Stimulated activated naive B cell treated with anti-CD40 and anti-IgM and Interleukin-4, amounts not matched to agents 10 μg/mL and 1 μg/mL and 100 μg/mL, for 72 hours (primary cell): Measurements from ENCODE around the gene DNAH17.

Experiments
- ATAC-seq, 2 donors: fragments of 150-1000 bp; cut with Tn5 transposase; replicated peaks; 2 replicates each; pipeline ENCODE4 v1.10.0; 2021; ENCODE audit warnings: moderate library complexity in 1 of 2
- DNase-seq: peaks from one replicate; pipeline ENCODE4 v3.0.0; 2021
- H3K27ac Mint-ChIP-seq: one replicate; pipeline ENCODE4 v1.8.0; 2022; ENCODE audit warnings: mild to moderate bottlenecking, mixed read lengths
- H3K27me3 Mint-ChIP-seq, 2 donors: one replicate each; pipeline ENCODE4 v1.8.0; 2022; ENCODE audit warnings: mixed read lengths in 2 of 2
- H3K36me3 Mint-ChIP-seq, 2 donors: one replicate each; pipeline ENCODE4 v1.8.0; 2022; ENCODE audit warnings: mixed read lengths in 2 of 2, mild to moderate bottlenecking in 1 of 2
- H3K4me1 Mint-ChIP-seq, 2 donors: one replicate each; pipeline ENCODE4 v1.8.0; 2022; ENCODE audit warnings: mixed read lengths in 2 of 2, mild to moderate bottlenecking in 1 of 2
- H3K4me3 Mint-ChIP-seq, 2 donors: one replicate each; pipeline ENCODE4 v1.8.0; 2022; ENCODE audit warnings: mild to moderate bottlenecking in 2 of 2, mixed read lengths in 2 of 2, moderate library complexity in 1 of 2
- H3K9me3 Mint-ChIP-seq, 2 donors: one replicate each; pipeline ENCODE4 v1.8.0; 2022; ENCODE audit warnings: mixed read lengths in 2 of 2, mild to moderate bottlenecking in 1 of 2

Gene DNAH17

GRCh38 chr17:78415821-78416711, 161.1 kb downstream of the DNAH17 start:
- ATAC-seq = no peak
- Mint-ChIP-seq H3K9me3 (no peaks in the 10 kb centered on the region), H3K4me3 (no peak overlapping the region), H3K4me1 (peaks cover 17 to 44% of the 10 kb centered on the region in 2 donors), H3K27me3 (no peaks in the 10 kb centered on the region), H3K27ac (peak overlapping the region; percentile 20), H3K36me3 (peaks cover 36 to 55% of the 10 kb centered on the region in 2 donors)
- DNase-seq = no peak

- no peaks in the 10 kb centered on the region for H3K27me3 Mint-ChIP-seq
- H3K9me3 Mint-ChIP-seq = no peaks in the 10 kb centered on the region
- ATAC-seq (no peak), DNase-seq (no peak)
- peaks cover 31 to 46% of the 10 kb centered on the region in 2 donors for H3K36me3 Mint-ChIP-seq
- peak overlapping the region; percentile 37 for H3K27ac Mint-ChIP-seq
- H3K4me3 Mint-ChIP-seq = no peak overlapping the region
- H3K4me1 Mint-ChIP-seq = peaks cover 19 to 43% of the 10 kb centered on the region in 2 donors
These were observed 162.7 kb downstream of the DNAH17 start for GRCh38 chr17:78414178-78415162.

- H3K9me3 Mint-ChIP-seq = no peaks in the 10 kb centered on the region
- peaks cover 41 to 48% of the 10 kb centered on the region in 2 donors for H3K36me3 Mint-ChIP-seq
- DNase-seq (no peak), ATAC-seq (peak; percentile 38 to 51)
- H3K4me1 Mint-ChIP-seq = peaks cover 26 to 57% of the 10 kb centered on the region in 2 donors
- H3K27me3 Mint-ChIP-seq = no peaks in the 10 kb centered on the region
- H3K27ac Mint-ChIP-seq = peak overlapping the region; percentile 42
- H3K4me3 Mint-ChIP-seq = no peak overlapping the region
These were observed 164.8 kb downstream of the DNAH17 start for GRCh38 chr17:78412403-78412802.

- Mint-ChIP-seq H3K9me3 (no peaks in the 10 kb centered on the region), H3K27me3 (no peaks in the 10 kb centered on the region), H3K4me1 (peaks cover 25 to 60% of the 10 kb centered on the region in 2 donors), H3K36me3 (peaks cover 40 to 44% of the 10 kb centered on the region in 2 donors), H3K4me3 (no peak overlapping the region), H3K27ac (no peak overlapping the region)
- no peak for DNase-seq
- ATAC-seq = no peak
These were observed 165.8 kb downstream of the DNAH17 start for GRCh38 chr17:78411241-78411857.

- Mint-ChIP-seq H3K27ac (no peak overlapping the region), H3K9me3 (no peaks in the 10 kb centered on the region), H3K4me1 (peaks cover 28 to 61% of the 10 kb centered on the region in 2 donors), H3K27me3 (no peaks in the 10 kb centered on the region), H3K36me3 (peaks cover 46 to 56% of the 10 kb centered on the region in 2 donors), H3K4me3 (no peak overlapping the region)
- no peak for ATAC-seq
- no peak for DNase-seq
These were observed 167.8 kb downstream of the DNAH17 start for GRCh38 chr17:78409191-78409928.

GRCh38 chr17:78408476-78409050, 168.6 kb downstream of the DNAH17 start:
- Mint-ChIP-seq H3K27ac (peak overlapping the region; percentile 49), H3K4me1 (peaks cover 28 to 57% of the 10 kb centered on the region in 2 donors)

GRCh38 chr17:78407387-78408000, 169.7 kb downstream of the DNAH17 start:
- H3K27ac Mint-ChIP-seq = no peak overlapping the region
- H3K27me3 Mint-ChIP-seq = no peaks in the 10 kb centered on the region
- H3K36me3 Mint-ChIP-seq = peaks cover 58 to 60% of the 10 kb centered on the region in 2 donors
- no peak overlapping the region for H3K4me3 Mint-ChIP-seq
- peak in 1 of 2 donors; percentile 14 for ATAC-seq
- no peak for DNase-seq
- peaks cover 27 to 46% of the 10 kb centered on the region in 2 donors for H3K4me1 Mint-ChIP-seq
- no peaks in the 10 kb centered on the region for H3K9me3 Mint-ChIP-seq

More at GRCh38 chr17:78408476-78409050, 168.6 kb downstream of the DNAH17 start:
- ATAC-seq (no peak), DNase-seq (no peak)
- H3K27me3 Mint-ChIP-seq = no peaks in the 10 kb centered on the region
- no peaks in the 10 kb centered on the region for H3K9me3 Mint-ChIP-seq
- no peak overlapping the region for H3K4me3 Mint-ChIP-seq
- H3K36me3 Mint-ChIP-seq = peaks cover 52 to 57% of the 10 kb centered on the region in 2 donors

- peaks cover 27 to 43% of the 10 kb centered on the region in 2 donors for H3K4me1 Mint-ChIP-seq
- no peak for ATAC-seq
- no peaks in the 10 kb centered on the region for H3K27me3 Mint-ChIP-seq
- DNase-seq = no peak
- no peaks in the 10 kb centered on the region for H3K9me3 Mint-ChIP-seq
- H3K36me3 Mint-ChIP-seq = peaks cover 56 to 60% of the 10 kb centered on the region in 2 donors
- peak overlapping the region; percentile 79 for H3K27ac Mint-ChIP-seq
- no peak overlapping the region for H3K4me3 Mint-ChIP-seq
These were observed 170.3 kb downstream of the DNAH17 start for GRCh38 chr17:78406920-78407319.

- Mint-ChIP-seq H3K4me3 (no peak overlapping the region), H3K4me1 (peaks cover 27 to 48% of the 10 kb centered on the region in 2 donors), H3K27me3 (no peaks in the 10 kb centered on the region)
These were observed 170.8 kb downstream of the DNAH17 start for GRCh38 chr17:78406396-78406795.

GRCh38 chr17:78403822-78404221, 173.4 kb downstream of the DNAH17 start:
- no peak for DNase-seq

More at GRCh38 chr17:78406396-78406795, 170.8 kb downstream of the DNAH17 start:
- Mint-ChIP-seq H3K27ac (no peak overlapping the region), H3K9me3 (no peaks in the 10 kb centered on the region), H3K36me3 (peaks cover 62% of the 10 kb centered on the region in 2 donors)
- ATAC-seq = no peak
- DNase-seq = no peak

GRCh38 chr17:78401891-78402290, 175.3 kb downstream of the DNAH17 start:
- Mint-ChIP-seq H3K36me3 (peaks cover 67 to 78% of the 10 kb centered on the region in 2 donors), H3K4me3 (no peak overlapping the region), H3K9me3 (no peaks in the 10 kb centered on the region), H3K27ac (peak overlapping the region; percentile 62), H3K4me1 (peaks cover 16 to 31% of the 10 kb centered on the region in 2 donors), H3K27me3 (no peaks in the 10 kb centered on the region)
- ATAC-seq (no peak), DNase-seq (no peak)

More at GRCh38 chr17:78403822-78404221, 173.4 kb downstream of the DNAH17 start:
- Mint-ChIP-seq H3K36me3 (peaks cover 64 to 72% of the 10 kb centered on the region in 2 donors), H3K27me3 (no peaks in the 10 kb centered on the region), H3K4me1 (peaks cover 19 to 43% of the 10 kb centered on the region in 2 donors), H3K9me3 (no peaks in the 10 kb centered on the region), H3K27ac (no peak overlapping the region), H3K4me3 (no peak overlapping the region)
- ATAC-seq = no peak

- Mint-ChIP-seq H3K4me3 (no peak overlapping the region), H3K27me3 (no peaks in the 10 kb centered on the region), H3K36me3 (peaks cover 64 to 82% of the 10 kb centered on the region in 2 donors), H3K9me3 (no peaks in the 10 kb centered on the region), H3K4me1 (peaks cover 15 to 25% of the 10 kb centered on the region in 2 donors), H3K27ac (no peak overlapping the region)
- no peak for DNase-seq
- ATAC-seq = no peak
These were observed 175.9 kb downstream of the DNAH17 start for GRCh38 chr17:78401246-78401645.
